ENCODE data around the gene BCAR3. TPM values are rescaled to one million over a fixed set of nuclear protein-coding genes. Genes with fewer than 3 reads are reported as not detected.

BCAR3 gene
- total RNA-seq, 1 donor from 2014 or later: 74.8 TPM

DNA sequence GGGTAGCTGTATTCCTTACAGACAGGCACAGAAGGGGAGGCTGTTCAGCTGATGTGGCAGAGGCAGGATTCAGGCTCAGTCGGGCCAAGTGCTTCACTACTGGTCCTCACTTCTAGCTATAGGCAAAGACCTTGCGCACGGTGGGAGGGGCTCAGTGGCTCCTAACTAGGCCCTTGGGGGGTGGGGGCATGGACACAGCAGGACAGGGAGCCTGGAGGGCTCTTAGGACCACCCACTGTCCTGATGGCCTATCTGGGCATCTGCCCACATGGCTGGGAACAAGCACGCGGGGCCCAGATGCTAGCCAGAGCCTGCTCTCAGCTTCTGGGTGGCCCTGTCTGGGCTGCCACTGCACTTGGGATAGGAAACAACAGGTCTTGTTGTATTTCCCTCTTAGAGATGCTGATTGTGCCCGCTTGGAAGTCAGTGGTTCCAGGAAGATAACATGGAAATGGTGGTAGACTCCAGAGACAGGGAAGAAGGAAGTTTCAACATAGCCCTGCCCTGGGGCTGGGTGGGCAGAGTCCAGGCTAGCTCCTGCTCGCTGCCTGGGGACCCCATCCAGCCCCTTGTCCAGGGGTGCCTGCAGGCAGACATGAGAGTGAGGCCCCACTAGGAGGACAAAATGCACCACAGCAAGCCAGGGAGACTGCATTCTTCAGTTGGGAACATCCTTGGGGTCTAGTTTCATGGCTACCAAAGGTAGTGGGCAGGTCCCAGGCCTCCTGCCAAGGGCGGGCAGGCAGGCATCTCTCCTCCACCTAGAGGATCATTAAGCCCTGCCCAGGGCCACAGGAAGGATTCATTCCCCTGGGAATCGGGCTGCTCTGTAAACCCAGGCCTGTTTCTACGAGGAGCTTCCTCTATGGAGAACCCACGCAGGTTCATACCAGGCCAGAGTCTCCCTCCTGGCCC is 102.5 kb downstream of the BCAR3 start:
- TF ChIP-seq, protein P1, sequence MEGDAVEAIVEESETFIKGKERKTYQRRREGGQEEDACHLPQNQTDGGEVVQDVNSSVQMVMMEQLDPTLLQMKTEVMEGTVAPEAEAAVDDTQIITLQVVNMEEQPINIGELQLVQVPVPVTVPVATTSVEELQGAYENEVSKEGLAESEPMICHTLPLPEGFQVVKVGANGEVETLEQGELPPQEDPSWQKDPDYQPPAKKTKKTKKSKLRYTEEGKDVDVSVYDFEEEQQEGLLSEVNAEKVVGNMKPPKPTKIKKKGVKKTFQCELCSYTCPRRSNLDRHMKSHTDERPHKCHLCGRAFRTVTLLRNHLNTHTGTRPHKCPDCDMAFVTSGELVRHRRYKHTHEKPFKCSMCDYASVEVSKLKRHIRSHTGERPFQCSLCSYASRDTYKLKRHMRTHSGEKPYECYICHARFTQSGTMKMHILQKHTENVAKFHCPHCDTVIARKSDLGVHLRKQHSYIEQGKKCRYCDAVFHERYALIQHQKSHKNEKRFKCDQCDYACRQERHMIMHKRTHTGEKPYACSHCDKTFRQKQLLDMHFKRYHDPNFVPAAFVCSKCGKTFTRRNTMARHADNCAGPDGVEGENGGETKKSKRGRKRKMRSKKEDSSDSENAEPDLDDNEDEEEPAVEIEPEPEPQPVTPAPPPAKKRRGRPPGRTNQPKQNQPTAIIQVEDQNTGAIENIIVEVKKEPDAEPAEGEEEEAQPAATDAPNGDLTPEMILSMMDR (conservative IDR thresholded peaks at IDR 0.05; ENCODE audit: low read depth, low read length): no peak
- no peak for DNase-seq (ENCODE audit: low read depth)
- H3K4me3 ChIP-seq (ENCODE audit: low read depth, low read length): no peak overlapping the region

- no peak overlapping the region for H3K4me3 ChIP-seq (ENCODE audit: low read depth, low read length)
- no peak for DNase-seq (ENCODE audit: low read depth)
- TF ChIP-seq, protein P1 (conservative IDR thresholded peaks at IDR 0.05; ENCODE audit: low read depth, low read length): no peak
Observed at GRCh38 chr1:93578433-93578830, 103.2 kb downstream of the BCAR3 start.

DNA sequence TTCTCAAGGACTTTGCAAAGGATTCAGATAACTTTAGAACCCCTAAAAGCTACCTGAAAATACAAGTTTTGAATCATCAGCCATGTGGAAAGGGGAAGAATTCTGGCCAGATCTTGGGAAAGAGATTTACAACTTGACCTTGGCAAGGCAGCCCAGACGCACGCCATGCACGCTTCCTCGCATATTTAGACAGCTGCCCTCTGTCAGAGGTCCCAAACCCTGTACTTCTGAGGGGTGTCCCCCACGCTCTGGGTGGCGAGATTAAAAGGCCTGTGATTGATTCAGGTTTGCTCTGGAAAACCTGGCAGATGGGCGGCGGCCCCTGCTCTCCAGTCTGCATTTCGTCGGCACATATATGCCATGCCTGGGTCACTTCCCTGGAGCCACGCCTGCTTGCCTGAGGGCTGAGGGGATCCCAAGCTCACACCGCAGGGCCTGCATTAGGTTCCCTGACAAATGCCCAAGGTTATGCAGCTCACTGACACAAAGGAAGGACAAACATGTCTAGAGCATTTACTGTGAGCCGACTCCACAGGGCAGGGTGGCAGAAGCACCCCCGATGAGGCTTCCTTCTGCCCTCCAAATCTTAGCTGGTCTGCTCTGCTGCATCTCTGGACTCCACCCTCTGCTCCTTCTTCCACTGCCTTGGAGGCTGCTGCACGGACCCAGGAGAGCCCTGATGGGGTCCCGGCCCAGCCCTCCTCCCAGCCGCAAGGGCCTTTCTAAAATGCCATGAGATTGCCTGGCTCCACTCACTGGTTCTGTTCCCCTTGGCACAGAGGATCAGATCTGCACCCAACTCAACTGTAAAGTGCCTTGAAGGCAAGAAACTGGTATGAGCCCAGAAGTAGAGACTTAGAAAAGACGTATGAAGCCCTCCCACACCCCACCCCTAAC is 103.9 kb downstream of the BCAR3 start:
- DNase-seq (ENCODE audit: low read depth): no peak
- TF ChIP-seq, protein P1 (conservative IDR thresholded peaks at IDR 0.05; ENCODE audit: low read depth, low read length): no peak
- H3K4me3 ChIP-seq (ENCODE audit: low read depth, low read length): no peak overlapping the region

GRCh38 chr1:93576746-93577145 is 104.9 kb downstream of the BCAR3 start:
- H3K4me3 ChIP-seq (ENCODE audit: low read depth, low read length): no peak overlapping the region
- DNase-seq (ENCODE audit: low read depth): no peak
- TF ChIP-seq, protein P1 (conservative IDR thresholded peaks at IDR 0.05; ENCODE audit: low read depth, low read length): no peak

DNA sequence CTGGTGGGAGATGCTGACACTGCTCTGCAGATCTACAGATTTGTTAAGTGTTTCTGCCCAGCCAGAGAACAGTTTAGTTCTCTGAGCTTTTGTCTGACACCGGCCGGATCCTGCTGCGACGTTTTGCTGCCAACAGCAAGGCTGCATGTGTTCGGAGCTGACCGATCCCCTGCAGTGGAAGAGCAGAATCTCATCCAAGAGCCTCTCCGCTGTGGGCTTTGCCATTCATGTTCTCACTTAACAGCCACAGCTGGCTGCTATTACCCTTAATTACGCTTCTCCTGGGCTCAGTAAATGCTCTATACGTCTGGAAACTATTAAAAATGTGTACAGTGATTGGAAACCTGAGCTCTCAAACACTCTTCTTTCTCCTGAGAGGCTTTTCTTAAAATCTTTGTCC is 105.3 kb downstream of the BCAR3 start:
- no peak for DNase-seq (ENCODE audit: low read depth)
- no peak overlapping the region for H3K4me3 ChIP-seq (ENCODE audit: low read depth, low read length)
- TF ChIP-seq, protein P1 (conservative IDR thresholded peaks at IDR 0.05; ENCODE audit: low read depth, low read length): no peak

DNA sequence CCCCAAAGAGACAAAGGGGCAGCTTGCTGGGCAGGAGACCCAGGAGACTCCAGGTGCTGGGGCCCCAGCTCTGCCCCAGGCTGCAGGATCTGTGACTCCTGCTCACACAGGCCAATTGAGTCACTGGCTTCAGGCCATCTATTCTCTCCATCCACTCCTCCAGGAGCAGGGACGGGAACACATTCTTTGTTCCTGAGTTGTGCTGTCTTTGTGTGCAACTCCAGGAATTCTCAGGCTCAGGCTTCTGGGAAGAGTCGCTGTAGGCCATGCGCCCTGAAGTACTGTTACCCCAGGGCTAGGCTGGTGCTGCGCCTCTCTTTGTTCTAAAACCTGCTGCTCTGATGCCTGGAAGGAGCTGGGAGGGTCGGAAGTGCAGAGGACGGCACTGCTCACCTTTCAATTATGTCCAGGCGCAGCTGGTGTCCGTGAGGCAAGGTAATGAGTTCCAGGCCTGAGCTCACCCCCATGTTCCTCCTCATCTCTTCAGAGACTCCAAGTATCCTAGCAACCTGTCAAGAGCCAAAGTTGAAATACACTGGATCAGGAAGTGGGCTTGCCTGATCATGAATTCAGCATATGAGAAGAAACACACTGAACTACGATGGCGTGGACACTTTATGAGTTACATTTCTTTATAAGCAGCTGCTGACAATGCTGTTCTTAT is 105.9 kb downstream of the BCAR3 start:
- H3K4me3 ChIP-seq (ENCODE audit: low read depth, low read length): no peak overlapping the region
- TF ChIP-seq, protein P1 (conservative IDR thresholded peaks at IDR 0.05; ENCODE audit: low read depth, low read length): no peak

More for the DNA sequence above, 105.9 kb downstream of the BCAR3 start:
- DNase-seq (ENCODE audit: low read depth): no peak
